ENCODE data around the gene FREM2. TPM values are rescaled to one million over a fixed set of nuclear protein-coding genes. Genes with fewer than 3 reads are reported as not detected.

The FREM2 gene
- total RNA-seq, 1 experiment from 2014 or later: 0.05 TPM

- ATAC-seq (no peak), DNase-seq (ENCODE audit: low read depth, low spot score) (no peak)
- no peak overlapping the region for H3K4me3 ChIP-seq (replicated peaks in 1 of 2; ENCODE audit: low read depth in 1 of 2, low read length in 2 of 2)
- intact Hi-C loops (cut with micrococcal nuclease): no loop called here
- H3K36me3 ChIP-seq (ENCODE audit: control insufficient read depth in 1 of 2, insufficient read depth in 2 of 2, low read length in 2 of 2): no peaks in the 10 kb centered on the region
- no peaks in the 10 kb centered on the region for H3K27me3 ChIP-seq (ENCODE audit: insufficient read depth, low read length)
- no peak overlapping the region for H3K27ac ChIP-seq (ENCODE audit: low read depth, low read length)
- H3K9me3 ChIP-seq (ENCODE audit: control insufficient read depth in 1 of 2, insufficient read depth in 1 of 2, low read depth in 1 of 2, low read length in 2 of 2): no peaks in the 10 kb centered on the region
- H3K4me2 ChIP-seq (ENCODE audit: low read length): no peak overlapping the region
- H3K9me2 ChIP-seq (ENCODE audit: insufficient read depth): no peaks in the 10 kb centered on the region
- no peaks in the 10 kb centered on the region for H3K4me1 ChIP-seq (ENCODE audit: control insufficient read depth in 1 of 2, insufficient read depth in 2 of 2, low read length in 2 of 2)
- no peak for TF ChIP-seq ZBTB33 (IDR thresholded peaks at IDR 0.05; ENCODE audit: extremely low read depth, insufficient replicate concordance, low read length)
- no peak for TF ChIP-seq JUND (IDR thresholded peaks at IDR 0.05)
- TF ChIP-seq REST (IDR thresholded peaks at IDR 0.05; ENCODE audit: low read depth): no peak
- TF ChIP-seq SIN3A (IDR thresholded peaks at IDR 0.05; ENCODE audit: low read depth): no peak
- no peak for TF ChIP-seq POLR2AphosphoS5 (IDR thresholded peaks at IDR 0.05; ENCODE audit: low read depth, low read length)
- no peak for TF ChIP-seq EGR1 (IDR thresholded peaks at IDR 0.05; ENCODE audit: low read depth)
- no peak for TF ChIP-seq CTCF (IDR thresholded peaks at IDR 0.05 in 2 of 3, conservative IDR thresholded peaks at IDR 0.05 in 1 of 3; ENCODE audit: borderline replicate concordance in 1 of 3, insufficient read depth in 1 of 3, low read depth in 2 of 3, low read length in 2 of 3)
- no peak for TF ChIP-seq SP1 (IDR thresholded peaks at IDR 0.05; ENCODE audit: low read depth)
- no peak for TF ChIP-seq RAD21 (IDR thresholded peaks at IDR 0.05; ENCODE audit: low read depth)
- TF ChIP-seq FOSL1 (IDR thresholded peaks at IDR 0.05; ENCODE audit: low read depth): no peak
- TF ChIP-seq YY1 (IDR thresholded peaks at IDR 0.05; ENCODE audit: extremely low read depth, insufficient replicate concordance, low read depth, low read length): no peak
- TF ChIP-seq EZH2phosphoT487 (IDR thresholded peaks at IDR 0.05; ENCODE audit: borderline replicate concordance): no peak
- TF ChIP-seq ATF3 (IDR thresholded peaks at IDR 0.05): no peak
- ChIA-PET CTCF (no interaction called here), POLR2A (no interaction called here), RAD21 (ENCODE audit: low non-redundant PET in 1 of 2, low total read pairs in 2 of 2, uncharacterized antibody in 2 of 2, unreplicated experiment in 2 of 2) (no interaction called here)
- no peak overlapping the region for H2AFZ ChIP-seq (ENCODE audit: low read depth, low read length, poor library complexity, severe bottlenecking)
- H4K20me1 ChIP-seq (ENCODE audit: insufficient read depth): no peaks in the 10 kb centered on the region
- BruUV-seq (replicated peaks): no TSS peak
- H3K79me2 ChIP-seq (ENCODE audit: insufficient read depth, low read length): no peaks in the 10 kb centered on the region
- H3K9ac ChIP-seq (ENCODE audit: low read length): no peak overlapping the region
Observed at GRCh38 chr13:38830442-38831045, 143.7 kb downstream of the FREM2 start.

Data from HCT116 (cell line).